Stimulated activated CD4-positive, alpha-beta T cell treated with anti-CD3 and anti-CD28 coated beads, Interleukin-4, amount 100 ng/mL, for 48 hours (primary cell): ENCODE results near the gene MEN1.
"Not testable (repeated sequence)": the region's sequence is repeated elsewhere in the genome, so short reads cannot be mapped to it uniquely, and the experiment has no call there.

ENCODE experiments used
- DNase-seq, 2 donors: peaks; one replicate each; pipeline ENCODE4 v3.0.0-alpha.2; 2020; ENCODE audit warnings: low read depth in 2 of 2

MEN1 gene

DNA sequence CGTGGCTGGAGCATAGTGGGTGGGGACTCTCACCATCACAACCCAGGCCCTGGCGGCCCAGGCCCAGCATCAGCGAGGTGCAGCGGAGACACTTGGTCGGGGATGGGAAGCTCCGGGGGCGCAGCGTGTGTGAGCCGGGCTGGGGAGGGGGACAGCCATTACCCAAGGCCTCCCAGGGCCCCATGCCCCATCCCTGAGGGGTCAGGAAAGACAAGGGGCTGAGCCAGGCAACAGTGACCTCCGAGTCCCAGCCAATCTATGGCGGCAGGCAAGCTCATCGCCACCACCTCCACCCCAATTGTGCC is 22.8 kb upstream of the MEN1 start:
- DNase-seq: no peak

DNA sequence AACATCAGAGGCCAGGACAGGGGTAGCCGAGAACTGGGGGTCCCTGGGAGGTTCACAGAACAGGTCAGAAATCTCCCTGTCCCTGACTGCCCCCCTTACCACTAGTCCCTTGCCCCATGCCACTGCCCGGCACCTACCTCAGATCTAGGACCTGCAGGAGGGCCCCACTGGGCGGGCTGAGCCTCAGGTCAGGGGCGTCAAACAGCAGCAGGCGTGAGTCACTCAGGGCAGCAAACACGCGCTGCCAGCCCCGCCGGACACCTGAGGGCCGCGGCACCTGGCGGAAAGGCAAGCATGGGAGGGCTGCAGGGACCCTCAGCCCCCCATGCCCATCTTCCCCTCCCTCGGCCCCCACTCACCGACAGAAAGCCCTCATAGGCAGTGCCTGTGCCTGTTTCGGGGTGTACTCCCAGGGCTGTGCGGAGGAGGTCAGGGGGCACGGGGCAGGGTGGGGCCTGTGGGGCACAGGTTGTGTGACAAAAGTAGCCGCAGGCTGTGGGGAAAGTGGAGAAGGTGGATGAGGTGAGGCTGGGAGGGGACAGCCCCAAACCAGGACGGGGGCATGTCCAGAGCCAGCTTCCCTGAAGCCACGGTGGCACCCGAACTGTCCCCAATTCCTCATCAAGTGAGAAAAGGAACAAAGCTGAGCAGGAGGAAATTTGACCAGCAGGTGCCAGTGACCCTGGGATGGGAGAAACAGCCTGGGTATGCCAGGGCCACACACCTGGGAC is 22.3 kb upstream of the MEN1 start:
- DNase-seq: no peak

DNA sequence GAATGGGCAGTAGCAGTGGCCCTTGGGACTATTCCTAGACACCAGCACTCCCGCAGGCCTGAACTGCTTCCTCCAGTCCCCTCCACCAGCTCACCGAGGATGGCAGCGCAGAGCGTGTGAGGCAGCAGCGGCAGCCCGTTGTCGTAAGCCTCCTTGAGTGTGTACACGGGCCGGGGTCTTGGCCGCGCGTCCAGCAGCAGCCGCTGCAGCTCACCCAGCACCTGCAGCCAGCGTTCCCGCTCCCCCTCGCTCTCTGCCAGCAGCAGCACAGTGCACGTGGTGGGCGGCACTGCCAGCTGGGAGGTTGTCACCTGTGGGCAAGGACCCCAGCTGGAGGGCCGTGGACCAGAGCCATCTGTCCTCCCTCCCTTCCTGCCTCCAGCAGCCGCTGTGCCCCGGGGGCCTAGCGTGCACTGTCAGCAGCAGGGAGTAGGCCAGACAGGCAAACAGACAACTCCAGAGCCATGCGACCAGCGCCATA is 21.1 kb upstream of the MEN1 start:
- no peak for DNase-seq

DNA sequence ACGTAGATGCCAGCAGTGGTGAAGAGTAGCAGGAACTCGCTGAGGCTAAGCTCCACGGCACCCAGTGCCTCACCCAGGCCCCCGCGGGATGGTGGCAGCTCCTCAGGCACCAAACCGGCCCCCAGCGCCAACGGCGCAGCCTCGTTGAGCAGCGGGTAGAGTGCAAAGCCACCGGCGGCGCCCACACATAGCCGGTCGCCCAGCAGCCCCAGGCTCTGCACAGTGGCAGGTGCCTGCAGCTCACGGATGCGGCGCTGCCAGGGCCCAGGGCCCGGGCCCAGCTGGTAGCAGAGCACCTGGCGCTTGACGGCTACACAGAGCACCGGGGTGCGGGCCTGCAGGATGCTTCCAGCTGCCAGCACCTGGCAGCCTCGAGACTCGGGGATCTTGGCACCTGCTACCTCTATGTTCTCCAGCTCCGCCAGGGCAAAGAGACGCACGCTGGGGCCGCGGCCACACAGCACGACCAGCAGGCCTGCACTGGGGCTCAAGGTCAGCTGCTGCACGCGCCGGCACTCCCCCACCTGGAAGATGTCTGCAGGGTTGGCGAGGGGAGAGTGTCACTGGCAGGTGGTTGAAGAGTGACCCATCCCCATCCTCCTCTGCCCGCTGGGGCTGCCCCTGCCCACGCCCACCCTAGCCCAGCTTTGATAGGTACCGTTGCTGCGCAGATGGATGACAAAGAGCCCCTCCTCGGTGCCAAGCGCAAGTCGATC is 19.3 kb upstream of the MEN1 start:
- DNase-seq: no peak

DNA sequence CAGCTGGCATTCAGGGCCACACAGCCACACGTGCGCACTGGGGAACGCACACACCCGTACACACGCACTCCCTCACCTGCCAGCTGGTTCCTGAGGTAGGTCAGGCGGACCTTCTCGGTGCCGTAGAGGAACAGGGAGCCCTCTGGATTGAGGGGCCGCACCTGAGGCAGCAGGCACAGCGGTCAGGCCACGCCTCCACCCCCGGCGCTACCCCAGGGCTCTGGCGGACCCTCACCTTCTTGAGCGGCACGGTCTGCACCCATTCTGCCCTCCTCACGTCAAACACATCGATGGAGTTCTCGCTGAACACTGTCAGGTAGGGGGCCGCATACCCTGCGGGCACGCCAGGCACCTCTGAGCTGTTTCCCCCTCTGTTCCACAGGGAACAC is 17.1 kb upstream of the MEN1 start:
- DNase-seq: no peak

DNA sequence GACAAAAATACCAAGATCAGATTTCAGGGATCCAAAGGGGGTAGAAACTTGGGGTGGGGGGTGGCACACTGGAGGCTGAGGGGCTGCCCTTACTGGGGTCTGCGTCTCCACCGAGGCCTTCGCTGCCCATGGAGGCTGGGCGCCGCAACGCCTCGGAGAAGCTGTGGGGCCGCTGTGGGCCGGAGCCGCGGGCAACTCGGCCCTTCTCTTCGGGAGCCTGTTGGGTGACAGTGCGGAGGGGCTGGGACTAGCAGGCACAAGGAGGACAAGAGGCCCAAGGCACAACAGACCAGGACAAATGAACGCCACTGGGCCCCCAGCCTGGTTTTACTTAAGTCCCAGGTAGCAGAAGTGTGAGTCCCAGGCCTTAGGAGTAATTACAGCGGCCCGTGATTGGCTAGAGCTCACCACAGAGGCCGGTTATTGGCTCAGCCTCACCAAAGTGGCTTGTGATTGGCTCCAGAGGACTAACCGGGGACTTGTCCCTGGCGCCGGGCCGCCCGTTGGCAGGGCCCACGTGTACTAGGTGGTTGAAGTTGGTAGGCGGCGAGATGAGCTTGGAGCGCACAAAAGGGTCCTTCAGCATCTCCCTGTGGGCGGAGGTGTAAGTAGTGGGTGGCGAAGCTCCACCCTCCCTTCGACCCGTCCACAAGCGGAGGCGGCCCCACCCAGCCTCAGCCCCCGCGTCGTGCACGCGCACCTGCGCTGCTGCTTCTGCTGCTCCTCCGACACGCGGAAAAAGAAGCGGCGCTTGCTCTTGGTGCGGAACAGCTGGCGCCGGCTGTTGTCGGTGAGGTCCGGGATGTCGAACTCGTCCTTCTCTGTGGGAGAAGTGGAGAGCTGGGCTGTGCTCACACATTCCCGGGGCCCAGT is 16.5 kb upstream of the MEN1 start:
- DNase-seq: no peak

DNA sequence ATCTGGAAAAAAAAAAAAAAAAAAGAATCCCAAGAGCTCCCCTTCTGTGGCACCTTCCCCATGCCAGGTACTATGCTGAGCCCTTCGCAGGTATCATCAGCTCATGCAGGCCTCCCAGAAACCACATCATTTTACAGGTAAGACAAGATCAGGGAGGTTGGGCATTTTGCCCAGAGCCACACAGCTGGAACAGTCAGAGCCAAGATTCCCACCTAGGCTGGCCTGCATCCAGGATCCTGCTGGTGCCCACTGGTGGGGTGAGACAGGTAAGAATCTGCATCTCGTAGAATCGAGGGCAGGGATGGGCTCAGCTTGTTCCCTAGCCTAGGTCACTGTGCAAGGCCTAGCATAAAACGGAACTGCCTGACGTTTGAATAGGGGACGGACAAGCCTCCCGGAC is 15.7 kb upstream of the MEN1 start:
- no peak for DNase-seq

DNA sequence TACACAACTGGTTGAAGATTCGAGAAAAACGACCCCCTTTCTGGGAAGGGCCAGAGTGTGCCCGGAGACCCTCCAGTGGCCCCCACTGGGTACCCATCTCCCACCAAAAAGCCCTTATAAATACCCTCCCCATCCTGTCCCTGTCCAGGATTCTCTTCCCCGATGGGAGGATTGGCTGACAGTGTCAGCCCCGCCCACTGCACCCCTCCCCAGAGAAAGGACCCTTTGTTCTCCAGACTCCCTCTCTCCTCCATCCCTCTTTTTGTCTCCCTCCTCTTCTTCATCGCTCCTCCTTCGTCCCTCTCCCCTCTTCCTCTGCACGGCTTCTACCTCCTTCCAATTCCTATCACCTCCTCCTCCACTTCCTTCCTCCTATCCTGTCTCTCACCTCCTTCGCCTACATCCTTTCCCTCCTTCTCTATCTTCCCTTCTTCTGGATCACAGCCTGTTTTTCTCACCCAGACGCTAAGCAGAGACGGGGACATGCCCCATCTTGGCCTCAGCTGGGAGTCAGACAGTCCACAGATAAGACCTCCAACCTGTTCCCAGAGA is 13.3 kb upstream of the MEN1 start:
- no peak for DNase-seq

DNA sequence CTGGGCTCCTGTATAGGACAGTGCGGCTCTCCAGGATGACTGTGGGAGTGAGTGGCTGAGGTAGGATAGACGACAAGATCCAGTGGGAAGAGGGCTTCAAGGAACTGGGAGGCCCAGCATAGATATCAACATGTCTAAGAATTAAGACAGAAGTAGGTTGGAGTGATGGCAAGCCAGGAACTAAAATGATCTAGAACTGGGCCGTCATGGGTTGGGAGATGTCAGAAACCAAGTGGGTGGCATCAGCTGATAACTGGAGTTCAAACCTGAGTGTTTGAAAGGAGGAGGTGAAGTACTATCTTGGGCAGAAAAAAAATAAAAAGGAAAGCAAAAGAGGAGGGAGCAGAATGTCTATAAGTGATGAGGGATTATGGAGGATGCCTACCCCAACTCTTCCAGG is 7.1 kb upstream of the MEN1 start:
- no peak for DNase-seq

DNA sequence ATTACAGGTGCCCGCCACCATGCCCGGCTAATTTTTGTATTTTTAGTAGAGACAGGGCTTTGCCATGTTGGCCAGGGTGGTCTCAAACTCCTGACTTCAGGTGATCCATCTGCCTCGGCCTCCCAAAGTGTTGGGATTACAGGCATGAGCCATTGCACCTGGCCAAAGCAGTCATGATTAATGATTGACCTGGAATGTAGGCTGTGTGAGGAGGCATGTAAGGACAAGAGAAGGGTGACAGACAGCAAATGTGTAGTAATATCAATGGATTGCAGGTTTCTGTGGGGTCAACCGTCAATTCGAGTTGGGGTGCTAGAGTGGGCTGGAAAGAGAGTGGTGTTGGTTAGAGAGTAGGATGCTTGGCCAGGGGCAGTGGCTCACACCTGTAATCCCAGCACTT is 5.1 kb upstream of the MEN1 start:
- DNase-seq: not testable (repeated sequence)

DNA sequence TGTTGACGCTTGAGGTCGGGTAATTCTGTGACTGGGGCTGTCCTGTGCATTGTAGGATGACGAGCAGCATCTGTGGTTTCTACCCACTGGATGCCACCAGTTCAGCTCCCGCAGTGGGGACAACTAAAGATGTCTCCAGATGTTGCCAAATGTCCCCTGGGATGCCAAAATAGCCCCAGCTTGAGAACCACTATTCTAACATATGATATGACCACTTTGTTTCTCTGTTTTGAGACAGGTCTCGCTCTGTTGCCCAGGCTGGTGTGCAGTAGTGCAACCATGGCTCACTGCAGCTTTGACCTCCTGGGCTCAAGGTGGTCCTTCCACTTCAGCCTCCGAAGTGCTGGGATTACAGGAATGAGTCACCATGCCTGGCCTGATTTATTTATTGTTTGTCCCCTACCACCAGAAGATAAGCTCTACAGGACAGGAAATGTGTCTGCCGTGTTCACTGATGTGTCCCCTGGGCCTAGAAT is 4.4 kb upstream of the MEN1 start:
- DNase-seq: no peak

DNA sequence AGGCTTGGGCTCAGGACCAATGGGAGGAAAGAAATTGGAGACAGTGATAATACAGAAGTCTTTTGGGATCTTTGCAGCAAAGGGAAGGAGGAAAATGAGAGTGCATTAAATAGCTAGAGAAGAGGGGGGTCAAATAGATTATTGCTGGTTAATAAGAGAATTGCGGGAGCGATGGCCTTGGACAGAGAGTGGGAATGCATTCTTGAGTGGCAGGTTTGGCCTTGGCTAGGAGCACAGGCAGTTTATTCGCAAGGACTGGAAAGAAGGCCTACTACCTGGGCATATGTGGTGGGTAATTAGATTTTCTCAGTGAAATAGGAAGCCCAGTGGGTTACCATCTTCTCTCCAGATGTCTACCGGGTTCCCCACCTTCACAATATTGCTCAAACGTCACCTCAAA is 3.5 kb upstream of the MEN1 start:
- DNase-seq: no peak

DNA sequence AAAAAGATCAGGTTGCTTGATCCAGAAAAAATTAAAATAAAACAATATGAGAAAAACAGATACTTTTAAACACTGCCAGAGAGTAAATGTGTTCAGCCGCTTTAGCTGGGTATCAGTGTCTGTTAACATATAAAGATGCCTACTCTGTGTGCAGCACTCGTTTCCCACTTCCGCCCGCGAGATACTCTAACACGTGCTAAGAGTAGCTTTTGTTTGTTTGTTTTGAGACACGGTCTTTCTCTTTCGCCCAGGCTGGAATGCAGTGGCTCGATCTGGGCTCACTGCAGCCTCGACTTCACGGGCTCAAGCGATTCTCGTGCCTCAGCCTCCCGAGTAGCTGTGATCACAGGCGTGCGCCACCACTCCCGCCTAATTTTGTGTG is 531 bp upstream of the MEN1 start:
- peak in 1 of 2 donors; percentile 12 for DNase-seq

DNA sequence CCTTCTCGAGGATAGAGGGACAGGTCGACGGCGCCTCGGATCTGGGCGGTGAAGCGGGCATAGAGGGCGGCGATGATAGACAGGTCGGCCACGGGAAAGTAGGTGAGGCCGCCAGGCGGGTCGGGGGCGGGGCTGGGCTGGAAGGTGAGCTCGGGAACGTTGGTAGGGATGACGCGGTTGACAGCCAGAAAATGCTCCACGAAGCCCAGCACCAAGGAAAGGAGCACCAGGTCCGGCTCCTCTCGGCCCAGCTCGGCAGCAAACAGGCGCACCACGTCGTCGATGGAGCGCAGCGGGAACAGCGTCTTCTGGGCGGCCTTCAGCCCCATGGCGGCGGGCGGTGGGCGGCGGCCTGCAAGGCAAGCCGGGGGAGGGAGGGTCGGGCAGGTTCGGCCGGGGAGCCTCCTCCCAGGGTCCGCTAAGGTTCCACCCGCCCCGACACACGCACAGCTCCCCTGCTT is 540 bp downstream of the MEN1 start:
- peak in 1 of 2 donors; percentile 10 for DNase-seq

DNA sequence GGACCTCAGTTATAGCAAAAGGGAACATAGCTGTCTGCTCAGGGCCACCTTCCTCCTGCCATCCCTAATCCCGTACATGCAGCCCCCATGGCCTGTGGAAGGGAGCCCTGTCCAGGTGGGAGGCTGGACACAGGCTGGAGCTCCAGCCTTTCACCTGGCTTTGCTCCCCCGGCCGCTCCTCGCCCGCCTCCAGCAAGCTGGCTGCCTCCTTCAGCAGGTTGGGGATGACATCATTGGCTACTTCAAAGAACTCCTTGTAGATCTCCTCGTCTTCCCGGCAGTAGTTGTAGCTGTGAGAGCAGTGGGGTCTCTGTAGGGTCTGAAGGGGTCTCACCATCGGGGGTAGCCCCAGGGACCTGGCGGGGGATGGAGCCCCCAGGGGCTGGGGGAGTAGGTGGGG is 4.9 kb downstream of the MEN1 start:
- no peak for DNase-seq

DNA sequence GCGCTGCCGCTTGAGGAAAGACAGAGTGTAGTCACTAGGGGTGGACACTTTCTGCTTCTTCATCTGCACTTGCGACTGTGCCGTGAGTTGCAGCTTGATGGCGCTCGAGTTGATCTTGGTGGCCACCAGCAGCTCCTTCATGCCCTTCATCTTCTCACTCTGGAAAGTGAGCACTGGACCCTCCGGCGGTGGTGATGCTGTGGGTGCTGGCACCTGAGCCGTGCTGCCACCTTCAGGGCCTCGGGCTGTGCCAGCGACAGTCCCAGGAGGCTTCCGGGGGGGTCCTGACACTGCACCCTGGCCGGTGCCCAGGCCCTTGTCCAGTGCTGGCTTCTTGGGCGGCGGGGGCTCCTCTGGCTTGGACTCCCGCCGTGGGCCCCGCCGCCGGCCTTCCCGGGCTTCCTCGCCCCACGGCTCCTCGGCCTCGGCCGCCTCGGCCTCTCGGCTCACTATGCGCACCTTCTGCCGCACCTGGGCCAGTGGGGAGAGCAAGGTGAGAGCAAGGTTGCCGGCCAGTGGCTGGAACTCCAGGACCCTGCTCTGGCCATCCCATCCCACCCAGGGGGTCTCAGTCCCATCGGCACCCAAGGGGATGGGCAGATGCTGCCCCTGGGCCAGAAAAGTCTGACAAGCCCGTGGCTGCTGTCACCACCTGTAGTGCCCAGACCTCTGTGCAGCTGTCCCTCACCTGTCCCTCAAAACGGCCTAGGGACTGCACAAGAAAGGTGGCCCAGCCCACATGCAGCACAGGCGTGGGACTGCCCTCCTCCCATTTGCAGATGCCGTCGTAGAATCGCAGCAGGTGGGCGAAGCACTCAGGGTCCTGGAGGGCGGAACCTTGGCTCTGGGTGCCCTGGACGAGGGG is 5.8 kb downstream of the MEN1 start:
- DNase-seq: no peak

DNA sequence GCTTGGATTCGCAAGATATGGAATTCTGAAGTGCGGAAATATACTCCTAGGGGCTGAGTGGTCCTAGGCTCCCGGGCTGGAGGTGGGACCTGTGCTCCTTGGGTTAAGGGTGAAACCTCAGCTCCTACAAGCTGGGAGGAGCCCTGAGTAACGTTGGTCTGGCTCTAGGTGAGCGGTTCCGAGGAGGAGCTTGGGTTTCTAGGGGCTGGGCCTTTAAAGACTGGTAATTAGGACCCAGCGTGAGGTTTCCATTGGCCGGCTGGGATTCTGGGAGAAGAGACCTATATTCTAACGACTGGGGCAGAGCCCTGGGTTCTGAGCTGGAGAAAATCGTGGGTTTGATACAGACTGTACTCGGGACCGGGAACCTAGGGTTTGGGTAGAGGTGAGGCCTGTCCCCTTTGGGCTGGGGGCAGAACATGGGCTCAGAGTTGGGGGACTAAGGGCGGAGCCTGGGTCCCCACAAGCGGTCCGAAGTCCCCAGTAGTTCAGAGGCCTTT is 6.5 kb downstream of the MEN1 start:
- DNase-seq: no peak

DNA sequence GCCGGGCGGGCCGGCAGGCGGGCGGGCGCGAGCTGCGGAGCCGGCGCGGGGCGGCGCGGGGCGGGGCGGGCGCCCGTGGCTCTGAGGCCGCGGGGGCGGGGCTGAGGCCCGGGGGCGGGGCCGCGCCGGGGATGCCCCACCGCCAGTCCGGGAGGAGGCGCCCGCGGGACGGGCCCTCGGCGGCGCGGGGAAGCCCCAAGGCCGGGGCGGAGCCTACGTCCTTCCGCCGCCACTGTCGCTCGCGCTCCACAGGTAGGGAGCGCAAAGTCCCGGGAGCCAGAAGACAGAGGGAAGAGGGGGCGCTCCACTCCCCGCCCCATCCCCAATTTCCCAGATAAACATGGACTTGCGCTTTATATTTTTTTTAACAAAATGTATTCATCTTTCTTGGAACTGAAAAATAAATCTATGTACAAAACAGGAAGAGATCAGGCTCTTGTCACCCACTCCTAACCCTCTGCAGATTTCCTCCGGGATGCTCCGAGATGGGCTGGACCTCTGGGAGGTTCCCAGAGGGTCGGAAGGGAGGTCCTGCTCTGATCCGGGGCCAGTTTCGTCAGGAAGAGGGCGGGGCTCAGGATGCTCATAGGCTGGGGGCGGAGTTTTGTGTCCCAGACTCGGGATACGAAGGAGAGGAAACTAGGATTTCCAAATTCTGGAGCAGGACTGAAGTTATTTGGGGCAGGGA is 7.0 kb downstream of the MEN1 start, which contains the start of gene MAP4K2:
Gene MAP4K2 (minus strand): TSS at position 57 of the 688 bp plus-strand sequence. CDS start 65 bp downstream, outside the sequence.
- peak; percentile 77 to 85 for DNase-seq

DNA sequence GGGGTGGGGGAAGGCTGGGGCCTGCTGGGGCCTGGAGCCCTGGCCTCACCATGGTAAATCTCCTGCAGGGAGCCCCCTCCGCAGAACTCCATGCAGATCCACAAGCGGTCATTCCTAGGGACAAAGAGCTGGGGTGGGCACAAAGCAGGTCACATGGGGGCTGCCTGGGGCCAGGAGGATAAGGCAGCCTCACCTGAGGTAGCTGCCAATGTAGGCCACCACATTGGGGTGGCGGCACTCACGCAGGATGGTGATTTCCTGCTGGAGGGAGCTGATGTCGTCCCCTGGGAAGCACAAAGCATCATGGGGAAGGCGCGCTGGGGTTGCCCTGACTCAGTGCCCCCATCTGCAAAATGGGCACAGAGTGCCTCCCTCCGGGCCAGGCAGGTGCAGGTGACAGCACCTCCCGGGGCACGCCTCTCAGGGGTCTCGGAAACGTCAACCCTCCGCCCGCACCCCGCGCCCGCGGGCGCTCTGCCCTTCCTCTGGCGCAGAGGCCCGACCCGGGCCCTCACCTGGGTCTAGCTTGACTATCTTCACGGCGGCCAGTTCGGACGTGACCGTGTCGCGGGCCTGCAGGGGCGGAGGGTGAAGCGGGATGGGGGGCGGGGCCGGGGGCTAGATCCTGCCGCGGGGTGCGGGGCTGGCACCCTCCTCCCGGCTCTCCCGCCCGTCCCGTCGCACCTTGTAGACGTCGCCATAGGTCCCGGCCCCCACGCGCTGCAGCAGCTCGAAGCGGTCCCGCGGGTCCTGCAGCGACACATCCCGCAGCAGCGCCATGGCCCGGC is 7.8 kb downstream of the MEN1 start:
- DNase-seq: peak; percentile 18 to 30
